NCI-H524 treated with DMSO at 0.1 percent for 48 hours (cell line): ENCODE results near the gene STAT5B.
"Not testable (repeated sequence)": the region's sequence is repeated elsewhere in the genome, so short reads cannot be mapped to it uniquely, and the experiment has no call there.

ENCODE experiments used
- DNase-seq: peaks from one replicate; lab custom pipeline; 2025; lab: John Stamatoyannopoulos, UW

The STAT5B gene

DNA sequence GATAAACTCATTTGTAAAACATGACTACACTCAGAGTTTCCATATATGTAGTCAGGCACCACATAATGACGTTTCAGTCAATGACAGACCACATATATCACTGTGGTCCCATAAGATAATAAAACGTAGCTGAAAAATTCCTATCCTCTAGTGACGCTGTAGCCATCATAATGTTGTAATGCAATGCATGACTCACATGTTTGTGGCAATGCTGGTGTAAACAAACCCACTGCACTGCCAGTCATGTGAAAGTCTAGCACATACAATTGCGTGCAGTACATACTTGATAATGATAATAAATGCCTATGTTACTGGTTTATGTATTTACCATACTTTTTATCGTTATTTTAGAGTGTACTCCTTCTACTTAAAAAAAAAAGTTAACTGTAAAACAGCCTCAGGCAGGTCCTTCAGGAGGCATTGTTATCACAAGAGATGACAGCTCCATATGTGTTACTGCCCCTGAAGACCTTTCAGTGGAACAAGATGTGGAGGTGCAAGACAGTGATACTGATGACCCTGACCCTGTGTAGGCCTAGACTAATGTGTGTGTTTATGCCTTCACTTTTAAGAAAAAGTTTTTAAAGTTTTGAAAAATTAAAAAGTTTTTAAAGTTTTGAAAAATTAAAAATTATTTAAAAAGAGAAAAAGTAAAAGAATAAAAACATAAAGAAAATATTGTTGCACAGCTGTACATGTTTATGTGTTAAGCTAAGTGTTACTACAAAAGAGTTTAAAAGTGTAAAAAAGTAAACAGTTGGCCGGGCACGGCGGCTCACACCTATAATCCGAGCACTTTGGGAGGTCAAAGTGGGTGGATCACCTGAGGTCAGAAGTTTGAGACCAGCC lies 9.0 kb downstream of the STAT5B start:
- no peak for DNase-seq

DNA sequence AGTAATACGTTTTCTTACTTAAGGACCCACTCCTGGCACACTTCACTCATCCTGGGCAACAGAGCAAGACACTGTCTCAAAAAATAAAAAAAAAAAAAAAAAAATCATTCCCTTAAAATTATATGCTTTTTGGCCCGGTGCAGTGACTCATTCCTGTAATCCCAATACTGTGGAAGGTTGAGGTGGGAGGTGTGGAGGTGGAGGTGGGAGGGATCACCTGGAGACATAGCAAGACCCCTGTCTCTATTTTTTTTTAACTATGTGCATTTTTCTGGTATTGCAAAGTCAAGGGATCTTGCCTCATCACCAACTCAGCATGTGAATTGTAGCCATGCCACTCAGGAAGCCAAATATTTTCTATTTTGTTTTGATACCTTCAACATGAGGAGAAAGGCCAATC lies 9.7 kb downstream of the STAT5B start:
- no peak for DNase-seq

DNA sequence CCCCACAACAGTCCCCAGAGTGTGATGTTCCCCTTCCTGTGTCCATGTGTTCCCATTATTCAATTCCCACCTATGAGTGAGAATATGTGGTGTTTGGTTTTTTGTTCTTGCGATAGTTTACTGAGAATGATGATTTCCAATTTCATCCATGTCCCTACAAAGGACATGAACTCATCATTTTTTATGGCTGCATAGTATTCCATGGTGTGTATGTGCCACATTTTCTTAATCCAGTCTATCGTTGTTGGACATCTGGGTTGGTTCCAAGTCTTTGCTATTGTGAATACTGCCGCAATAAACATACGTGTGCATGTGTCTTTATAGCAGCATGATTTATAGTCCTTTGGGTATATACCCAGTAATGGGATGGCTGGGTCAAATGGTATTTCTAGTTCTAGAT lies 11.8 kb downstream of the STAT5B start:
- DNase-seq: not testable (repeated sequence)

DNA sequence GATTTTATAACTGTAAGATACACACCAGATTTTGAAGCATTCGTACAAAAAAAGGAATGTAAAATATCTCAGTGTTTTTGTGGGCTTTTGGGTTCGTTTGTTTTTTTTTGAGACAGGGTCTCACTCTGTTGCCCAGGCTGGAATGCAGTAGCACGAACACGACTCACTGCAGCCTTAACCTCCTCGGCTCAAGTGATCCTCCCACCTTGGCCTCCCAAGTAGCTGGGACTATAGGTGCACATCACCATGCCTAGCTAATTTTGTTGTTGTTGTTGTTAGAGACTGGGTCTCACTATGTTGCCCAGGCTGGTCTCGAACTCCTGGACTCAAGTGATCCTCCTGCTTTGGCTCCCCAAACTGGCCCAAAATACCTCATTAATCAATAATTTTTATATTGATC lies 15.9 kb downstream of the STAT5B start:
- no peak for DNase-seq

DNA sequence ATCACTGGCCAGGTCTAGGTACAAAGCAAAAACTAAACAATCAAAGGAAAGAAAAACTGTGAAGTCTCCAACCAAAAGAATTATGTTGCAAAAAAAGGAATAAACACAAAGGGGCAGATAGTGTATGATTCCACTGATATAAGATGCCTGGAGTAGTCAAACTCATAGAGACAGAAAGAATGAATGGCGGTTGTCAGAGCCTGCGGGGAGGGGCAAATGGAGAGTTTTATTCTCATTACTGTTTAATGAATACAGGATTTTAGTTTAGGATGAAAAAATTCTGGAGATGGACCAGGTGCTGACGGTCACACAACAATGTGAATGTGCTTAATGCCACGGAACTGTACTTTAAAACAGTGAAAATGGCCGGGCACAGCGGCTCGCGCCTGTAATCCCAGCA lies 20.7 kb downstream of the STAT5B start:
- DNase-seq: no peak

DNA sequence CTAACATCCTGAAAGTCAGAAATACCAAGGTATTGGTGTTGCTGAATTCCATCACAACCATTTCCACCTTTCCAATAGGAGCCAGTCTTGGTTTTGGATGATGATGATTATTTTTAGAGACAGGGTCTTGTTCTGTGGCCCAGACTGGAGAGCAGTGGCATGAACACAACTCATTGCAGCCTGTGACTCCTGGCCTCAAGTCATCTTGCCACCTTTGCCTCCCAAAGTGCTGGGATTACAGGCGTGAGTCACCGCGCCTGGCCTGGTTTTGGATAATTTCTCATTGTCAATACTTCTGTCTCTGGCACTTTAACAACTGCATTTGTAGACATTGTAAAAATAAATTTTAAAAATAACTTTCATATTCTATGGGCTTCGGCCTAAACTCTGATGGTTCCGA lies 22.6 kb downstream of the STAT5B start:
- no peak for DNase-seq

DNA sequence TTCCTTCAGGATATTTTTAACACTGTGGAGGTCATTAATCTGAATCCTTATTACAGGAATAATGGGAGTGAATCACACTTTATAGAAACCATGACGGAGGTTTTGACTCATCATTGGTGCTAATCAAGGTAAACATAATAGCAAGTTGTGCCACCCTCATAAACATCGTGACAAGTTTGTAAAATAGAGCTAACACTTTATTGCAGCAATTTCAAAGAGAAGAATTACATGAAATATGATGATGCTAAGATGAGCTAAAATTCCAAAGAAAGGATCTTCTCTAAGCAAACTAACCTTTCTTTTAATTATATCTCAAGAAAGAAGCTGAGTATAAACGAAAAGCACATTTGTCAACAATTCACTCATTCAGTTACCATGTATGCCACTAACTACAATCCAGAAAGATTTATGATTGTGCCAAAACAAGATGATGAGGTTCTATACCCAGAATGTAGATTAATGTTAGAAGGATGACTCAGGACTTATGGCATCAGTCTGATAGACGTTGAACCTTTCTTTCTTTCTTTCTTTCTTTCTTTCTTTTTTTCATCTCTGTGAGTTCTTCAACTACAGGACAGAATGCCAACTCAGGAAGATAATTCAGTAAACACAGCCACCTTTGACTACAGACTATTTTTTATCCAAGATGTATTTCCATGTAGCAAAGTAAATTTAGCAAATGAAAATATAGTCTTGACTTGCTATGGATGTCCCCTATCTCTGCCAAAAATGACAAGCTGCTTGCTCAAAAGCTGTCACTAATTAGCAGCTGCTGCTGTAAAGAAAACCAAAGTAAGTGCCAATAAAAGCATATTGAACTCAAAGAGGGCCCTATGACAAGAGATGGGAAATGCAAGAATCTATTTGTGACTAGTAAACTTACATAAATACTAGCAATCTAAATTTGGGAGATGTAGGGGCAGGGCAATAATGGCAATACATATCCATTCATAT lies 23.3 kb downstream of the STAT5B start:
- DNase-seq: no peak

DNA sequence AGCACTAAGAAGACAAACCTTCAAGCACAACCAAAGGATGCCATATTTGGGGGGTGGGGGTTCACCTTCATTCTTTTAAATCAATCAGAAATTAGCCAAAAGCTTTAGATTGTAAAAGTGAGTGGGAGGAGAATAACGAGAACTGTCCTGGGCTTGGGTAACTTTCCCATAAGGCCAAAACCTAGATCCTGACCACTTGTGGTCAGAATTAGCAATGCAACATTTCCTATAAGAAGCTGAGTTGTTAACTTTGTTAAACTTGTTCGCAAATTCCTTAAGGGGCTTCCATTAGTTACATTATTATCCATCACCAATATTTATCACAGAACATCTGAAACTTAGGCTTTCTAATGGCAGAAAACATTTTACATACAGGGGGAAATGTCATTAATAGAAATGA lies 25.1 kb downstream of the STAT5B start:
- no peak for DNase-seq

DNA sequence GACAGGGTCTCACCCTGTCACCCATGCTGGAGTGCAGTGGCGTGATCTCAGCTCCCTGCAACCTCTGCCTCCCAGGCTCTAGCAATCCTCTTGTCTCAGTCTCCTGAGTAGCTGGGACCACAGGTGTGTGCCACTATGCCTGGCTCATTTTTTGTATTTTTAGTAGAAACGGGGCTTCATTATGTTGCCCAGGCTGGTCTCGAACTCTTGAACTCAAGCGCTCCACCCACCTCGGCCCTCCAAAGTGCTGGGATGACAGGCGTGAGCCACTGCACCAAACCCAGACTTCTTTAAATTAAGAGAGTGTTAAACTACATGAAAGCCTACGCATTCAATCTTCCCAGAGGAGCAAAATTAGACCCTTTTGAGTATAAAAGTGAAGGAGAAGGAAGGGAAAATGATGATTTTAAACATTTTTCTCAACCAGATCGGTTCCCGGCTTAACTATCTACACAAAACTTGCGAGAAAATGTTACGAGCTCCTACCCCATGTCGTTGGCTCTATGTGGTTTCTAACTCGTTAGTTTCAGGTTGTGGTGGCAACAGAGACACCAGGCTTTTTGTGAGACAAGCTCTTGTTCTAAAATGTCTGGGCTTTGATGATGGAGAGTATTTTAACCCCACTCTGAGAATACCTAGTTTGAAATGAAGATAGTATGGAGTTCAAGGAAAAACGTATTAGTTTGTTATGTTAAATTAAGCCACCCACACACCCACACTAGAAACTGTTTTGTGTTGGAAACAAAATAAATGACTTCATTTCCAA lies 26.3 kb downstream of the STAT5B start:
- DNase-seq: no peak

DNA sequence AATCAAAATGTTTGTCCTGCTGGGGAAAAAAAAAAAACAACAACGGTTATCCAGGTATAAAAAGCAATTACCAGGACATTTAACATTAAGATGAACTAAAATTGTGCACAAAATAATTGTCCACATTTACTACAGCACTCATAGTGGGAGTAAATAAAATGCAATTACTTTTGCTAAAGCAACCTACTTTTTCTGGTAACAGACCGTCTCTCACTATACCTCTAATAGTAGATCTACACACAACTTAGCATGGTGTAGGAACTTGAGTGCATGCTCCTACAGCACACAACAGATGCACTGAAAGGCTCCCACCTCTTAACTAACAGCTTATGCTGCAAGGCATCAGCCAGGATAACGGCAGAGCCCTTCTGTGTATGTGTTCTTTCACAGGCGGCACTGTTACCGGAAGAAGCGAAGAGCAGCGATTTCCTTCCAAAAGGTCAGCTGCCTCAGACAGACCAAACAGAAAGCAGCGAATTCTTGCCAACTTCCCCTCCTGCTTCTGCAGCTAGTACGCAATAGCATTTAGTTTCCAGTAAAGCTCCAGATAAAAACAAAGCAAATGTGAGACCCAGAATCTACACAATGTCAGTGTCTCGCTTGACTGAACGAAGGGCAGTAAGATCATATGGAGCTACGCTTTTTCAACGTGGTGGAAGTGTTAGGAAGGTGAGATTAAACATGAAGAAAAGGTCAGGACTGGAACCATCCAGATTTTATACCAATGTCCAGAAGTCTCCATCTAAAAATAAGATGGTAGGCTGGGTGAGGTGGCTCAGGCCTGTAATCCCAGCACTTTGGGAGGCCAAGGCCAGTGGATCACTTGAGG lies 27.6 kb downstream of the STAT5B start:
- peak; percentile 92 for DNase-seq

DNA sequence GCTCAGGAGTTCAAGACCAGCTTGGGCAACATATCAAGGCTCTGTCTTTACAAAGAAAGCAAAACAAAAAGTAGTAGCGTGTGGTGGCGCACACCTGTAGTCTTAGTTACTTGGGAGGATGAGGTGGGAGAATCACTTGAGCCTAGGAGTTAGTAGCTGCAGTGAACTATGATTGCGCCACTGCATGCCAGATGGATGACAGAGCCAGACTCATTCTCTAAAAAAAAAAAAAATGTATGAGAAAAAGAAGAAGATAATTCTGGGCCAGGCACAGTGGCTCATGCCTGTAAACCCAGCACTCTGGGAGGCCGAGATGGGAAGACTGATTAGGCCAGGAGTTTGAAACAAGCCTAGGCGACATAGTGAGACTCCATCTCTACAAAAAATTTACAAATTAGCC lies 28.5 kb downstream of the STAT5B start:
- DNase-seq: no peak

DNA sequence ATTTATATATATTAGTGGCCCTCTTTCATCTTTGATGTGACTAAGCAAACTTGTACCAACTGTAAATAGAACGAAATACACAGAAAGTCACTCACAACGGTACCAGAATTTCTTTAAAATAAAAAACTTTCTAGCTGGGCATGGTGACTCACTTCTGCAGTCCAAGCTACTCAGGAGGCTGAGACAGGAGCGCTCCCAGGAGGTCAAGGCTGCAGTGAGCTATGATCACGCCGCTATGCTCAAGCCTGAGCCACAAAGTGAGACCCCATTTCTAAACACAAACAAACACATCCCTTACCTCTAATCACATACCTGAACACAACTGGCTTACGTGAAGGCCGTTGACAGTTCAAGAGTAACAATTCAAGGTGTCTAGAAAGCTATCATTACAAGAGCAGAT lies 29.7 kb downstream of the STAT5B start:
- DNase-seq: no peak

DNA sequence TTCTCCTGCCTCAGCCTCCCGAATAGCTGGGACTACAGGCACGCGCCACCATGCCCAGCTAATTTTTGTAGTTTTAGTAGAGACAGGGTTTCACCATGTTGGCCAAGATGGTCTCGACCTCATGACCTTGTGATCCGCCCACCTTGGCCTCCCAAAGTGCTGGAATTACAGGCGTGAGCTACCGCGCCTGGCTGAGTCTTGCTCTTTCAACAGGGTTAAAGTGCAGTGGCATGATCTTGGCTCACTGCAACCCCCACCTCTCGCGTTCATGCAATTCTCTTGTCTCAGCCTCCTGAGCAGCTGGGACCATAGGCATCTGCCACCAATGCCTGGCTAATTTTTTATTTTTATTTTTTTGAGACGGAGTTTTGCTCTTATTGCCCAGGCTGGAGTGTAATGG lies 31.0 kb downstream of the STAT5B start:
- DNase-seq: not testable (repeated sequence)

DNA sequence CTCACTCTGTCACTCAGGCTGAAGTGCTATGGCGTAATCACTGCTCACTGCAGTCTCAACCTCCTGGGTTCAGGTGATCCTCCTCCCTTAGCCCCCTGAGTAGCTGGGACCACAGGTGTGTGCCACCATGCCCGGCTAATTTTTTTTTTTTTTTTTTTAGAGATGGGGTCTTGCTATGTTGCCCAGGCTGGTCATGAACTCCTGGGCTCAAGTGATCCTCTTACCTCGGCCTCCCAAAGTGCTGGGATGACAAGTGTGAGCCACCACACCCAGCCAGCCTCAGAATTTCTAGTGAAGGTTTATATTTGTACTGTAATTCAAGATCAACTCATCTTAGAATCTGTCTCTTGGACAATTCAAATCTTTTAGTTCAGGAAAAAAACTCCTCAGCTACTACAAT lies 32.1 kb downstream of the STAT5B start:
- not testable (repeated sequence) for DNase-seq

DNA sequence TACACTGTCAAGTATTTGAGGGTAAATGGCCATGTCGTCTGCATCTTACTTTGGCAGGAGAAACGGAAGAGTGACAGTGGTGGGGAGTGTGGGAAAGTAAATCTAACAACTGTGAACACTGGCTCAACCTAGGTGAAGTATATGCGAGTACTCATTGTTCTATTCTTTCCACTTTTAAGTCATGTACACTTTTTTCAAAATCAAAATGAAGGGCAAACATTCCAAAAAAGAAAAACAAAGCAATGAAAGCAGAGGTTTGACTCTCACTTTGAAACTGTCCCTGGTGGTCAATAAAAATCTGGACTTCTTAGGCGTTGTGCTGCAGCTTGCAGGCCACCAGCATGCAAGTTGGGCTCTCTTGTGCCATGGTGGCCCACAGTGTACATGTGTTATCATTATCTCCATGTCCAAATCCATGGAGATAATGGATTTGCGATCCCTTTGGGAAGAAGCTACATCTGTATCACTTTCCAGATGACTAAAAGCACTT lies 32.7 kb downstream of the STAT5B start:
- no peak for DNase-seq

DNA sequence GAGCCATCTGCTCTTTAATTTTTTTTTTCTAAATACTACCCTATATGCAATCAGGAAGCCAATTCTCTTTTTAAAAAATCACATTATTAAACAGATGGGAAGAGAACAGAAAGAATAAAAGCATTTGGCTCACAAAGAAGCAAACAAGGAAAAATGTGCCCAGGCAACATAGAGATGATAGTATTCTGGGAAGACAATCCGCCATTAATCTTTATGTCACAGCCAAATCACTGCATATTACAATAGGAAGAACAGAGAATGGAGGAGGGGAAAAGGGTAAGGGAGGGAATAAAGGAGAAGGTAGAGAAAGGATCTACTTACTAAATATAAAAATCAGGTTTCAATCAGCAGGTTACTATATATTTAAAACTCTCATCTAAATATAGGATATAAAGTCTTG lies 34.3 kb downstream of the STAT5B start:
- peak; percentile 90 for DNase-seq

DNA sequence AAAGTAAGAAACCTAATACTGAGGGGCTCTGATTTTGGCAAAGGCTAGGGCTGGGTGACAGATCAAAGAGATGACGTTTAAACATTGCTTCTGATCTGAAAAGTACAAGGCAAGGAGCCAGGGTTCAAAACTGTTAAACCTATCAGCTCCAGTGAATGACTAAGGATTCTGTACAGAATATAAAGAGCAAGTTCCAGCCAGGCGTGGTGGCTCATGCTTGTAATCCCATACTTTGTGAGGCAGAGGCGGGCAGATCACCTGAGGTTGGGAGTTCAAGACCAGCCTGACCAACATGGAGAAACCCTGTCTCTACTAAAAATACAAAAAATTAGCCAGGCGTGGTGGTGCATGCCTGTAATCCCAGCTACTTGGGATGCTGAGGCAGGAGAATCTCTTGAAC lies 35.3 kb downstream of the STAT5B start:
- DNase-seq: not testable (repeated sequence)

DNA sequence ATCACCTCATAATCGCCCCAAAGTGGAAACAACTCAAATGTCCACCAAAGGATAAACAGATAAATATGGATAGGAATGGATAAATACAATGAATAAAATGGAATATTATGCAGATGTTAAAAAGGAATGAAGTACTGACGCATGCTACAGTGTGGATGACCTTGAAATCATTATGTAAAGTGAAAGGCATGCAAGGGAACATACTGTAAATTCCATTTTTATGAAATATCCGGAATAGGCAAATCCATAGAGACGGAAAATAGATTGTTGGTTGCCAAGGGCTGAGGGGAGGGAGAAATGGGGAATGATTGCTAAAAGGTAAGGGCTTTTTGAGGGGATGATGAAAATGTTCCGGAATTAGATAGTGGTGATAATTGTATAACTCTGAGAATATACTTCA lies 36.0 kb downstream of the STAT5B start:
- DNase-seq: no peak

DNA sequence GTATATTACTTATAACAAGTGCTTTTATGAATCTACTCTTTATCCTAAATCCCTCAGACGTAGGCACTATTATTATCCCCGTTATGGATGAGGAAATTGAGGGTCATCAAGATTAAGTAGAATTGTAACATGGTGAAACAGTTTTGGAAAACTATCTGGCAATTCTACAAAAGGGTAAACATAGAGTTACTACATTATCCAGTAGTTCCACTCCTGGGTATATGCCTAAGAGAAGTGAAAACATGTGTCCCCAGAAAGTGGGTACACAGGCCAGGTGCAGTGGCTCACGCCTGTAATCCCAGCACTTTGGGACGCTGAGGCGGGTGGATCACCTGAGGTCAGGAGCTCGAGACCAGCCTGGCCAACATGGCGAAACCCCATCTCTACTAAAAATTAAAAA lies 36.6 kb downstream of the STAT5B start:
- not testable (repeated sequence) for DNase-seq

DNA sequence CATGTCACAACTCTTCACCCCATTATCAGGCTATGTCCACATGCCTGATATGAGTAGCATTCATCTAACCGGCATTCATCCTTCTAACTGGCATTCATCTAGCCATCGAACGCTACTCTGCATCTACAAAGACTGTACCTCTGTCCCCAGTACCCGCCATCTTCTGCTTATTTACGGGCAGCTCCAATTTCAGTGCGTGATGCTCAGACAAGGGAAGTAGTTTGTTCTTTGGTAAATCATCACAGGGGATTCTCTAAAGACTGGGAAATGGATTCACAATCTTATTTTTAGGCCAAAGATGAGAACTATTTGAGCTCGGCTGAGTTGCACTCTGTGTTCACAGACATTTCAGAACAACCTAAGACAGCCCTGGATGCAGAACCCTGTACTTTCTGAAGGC lies 39.4 kb downstream of the STAT5B start:
- no peak for DNase-seq

DNA sequence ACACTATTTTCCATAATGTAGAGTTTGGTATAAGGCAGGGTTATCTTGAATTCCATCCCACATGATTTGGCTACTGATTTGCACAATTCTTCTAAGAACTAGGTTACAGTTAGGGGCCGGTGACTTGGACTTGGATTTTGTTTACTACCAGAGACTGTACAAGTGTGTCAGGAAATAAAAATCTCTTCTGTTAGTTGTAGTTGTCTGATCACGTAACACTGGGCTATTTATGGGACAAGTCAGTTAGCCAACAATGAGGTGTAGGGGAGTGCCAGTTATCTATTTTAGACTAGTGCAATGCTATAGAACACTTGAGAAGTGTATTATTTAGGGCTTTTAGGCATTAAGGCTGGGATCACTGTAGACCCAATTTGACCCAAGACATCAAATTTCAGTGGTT lies 42.2 kb downstream of the STAT5B start:
- no peak for DNase-seq
